ENCODE measurements around the gene STRN.
"Not testable (repeated sequence)": the region's sequence is repeated elsewhere in the genome, so short reads cannot be mapped to it uniquely, and the experiment has no call there.

STRN gene

DNA sequence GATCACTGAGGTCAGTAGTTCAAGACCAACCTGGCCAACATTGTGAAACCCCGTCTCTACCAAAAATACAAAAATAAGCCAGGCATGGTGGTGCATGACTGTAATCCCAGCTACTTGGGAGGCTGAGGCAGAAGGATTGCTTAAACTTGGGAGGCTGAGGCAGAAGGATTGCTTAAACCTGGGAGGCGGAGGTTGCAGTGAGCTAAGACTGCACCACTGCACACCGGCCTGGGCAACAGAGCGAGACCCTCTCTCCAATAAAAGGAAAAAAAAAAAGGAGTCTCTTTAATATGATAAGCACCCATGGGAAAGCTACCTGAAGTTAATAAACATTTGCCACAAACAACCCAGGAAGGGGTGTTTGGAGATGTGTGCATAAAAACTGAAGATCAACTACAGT is 2.6 kb downstream of the STRN start:
- no peak for DNase-seq

DNA sequence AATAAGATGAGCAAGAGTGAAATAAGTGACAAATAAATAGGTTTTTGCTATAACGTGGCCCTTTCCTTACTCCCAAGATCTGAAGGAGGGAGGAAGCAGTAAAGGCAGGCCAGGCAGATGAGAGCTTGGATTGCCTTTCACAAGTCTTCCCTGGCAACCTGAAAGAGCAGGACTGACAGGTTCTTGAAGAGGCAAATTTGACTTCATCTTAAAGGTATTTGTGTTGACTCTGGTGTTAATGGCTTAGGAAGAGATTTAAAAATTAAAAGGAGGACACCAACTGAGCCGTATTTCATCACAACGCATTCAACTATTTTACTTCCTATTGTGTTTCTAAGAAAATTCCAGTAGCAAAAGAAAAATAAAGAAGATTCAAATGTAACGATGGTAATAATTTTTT is 3.2 kb downstream of the STRN start:
- DNase-seq, result no peak

DNA sequence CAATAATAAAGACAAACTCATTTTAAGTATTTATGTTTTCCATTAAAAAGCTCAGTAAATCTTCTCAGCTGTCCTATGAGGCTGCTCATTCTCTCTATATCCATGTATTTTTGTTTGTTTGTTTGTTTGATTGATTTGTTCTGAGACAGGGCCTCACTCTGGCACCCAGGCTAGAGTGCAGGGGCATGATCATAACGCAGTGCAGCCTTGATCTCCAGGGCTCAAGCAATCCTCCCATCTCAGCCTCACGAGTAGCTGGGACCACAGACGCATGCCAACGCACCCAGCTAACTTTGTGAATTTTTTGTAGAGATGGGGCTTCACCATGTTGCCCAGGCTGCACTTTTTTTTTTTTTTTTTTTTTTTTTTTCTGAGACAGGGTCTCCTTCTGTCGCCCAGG is 5.6 kb downstream of the STRN start:
- DNase-seq, result no peak

DNA sequence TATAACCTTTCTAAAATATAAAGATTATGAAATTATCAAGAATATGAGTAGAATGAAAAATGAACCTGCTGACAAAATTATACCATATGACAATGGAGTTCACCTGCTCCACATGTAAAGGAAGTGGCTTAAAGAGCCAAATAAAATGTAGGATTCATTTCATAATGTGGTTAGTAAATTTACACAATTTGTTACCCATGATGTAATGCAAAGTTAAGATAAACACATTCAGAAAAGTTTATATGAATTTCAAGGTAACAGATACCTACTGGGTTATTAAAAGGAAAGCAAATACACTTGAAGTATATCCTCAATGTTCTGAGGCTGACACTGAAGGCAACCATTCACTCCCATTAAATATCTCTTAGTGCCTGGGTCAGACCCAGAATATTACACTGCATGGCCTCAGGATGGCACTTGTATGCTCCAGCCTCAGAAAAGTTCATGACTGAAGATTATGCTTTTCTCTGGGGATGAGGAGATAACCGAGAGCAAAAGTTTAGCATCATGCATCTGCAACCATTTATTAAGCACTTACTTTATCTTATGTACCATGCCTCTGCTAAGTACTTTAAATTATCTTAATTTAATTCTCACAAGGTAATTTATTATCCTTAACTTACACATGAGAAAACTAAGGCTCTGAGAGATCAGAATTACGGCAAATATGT is 6.2 kb downstream of the STRN start:
- no peak for DNase-seq

DNA sequence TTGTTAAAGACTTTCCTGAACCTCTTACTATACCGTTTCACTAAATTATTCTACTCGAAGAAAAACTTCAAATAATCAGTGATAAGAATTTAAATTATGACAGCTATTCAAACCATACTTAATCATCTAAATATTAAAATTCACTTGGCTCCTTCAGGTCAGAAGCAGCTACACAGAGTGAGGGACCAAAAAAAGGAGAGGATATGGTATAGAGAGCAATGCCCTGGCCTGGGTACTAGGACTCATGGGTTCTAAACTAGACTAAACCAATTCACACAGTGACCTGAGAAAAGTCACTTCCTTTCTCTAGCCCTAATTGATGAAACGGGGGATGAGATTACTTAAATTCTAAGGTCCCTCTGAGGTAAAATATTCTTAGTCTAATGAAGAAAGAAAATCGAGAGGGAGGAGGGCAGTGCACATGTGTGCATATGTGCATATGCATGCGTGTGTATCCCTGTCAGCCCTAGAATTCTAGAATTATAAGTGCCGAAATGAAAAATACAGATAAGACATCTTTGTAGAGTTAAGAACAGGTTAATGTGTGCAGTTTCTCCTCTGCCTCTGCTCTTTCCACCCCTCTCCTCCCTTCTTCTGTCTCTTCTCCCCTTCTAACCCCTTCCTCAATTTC is 11.2 kb downstream of the STRN start:
- no peak for DNase-seq

DNA sequence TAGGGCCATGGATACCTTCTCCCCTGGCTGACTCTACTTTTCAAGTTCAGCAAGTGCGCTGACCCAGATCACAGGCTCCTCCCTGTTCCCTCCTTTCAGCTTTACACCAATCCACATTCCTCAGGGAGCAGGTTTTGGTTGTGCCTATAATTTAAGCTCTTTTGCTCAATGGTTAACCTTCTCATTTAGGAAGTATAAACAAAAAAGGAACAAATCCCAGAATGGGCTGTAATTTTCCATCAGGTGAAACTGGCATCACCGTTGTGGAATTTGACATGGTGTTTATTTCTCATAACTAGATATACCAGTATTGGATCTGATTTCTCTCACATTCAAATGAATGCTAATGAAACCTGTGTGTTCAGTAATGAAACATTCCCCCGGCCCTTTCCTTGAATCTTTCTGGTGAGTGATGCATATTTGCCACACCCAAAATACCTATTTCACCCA is 13.6 kb downstream of the STRN start:
- no peak for DNase-seq

DNA sequence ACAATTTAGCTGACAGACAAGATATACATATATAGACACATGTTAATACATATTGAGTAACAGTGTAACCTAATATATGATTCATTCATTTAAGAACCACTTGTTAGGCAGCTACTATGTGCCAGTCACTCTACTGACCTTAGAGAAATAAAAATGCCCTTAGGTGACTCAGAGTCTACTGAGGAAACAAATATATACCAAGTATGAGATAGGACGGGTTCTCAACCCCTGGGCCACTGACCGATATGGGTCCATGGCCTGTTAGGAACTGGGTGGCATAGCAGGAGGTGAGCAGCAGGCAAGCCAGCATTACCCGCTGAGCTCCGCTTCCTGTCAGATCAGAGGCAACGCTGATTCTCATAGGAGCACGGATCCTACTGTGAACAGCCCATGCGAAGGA is 14.8 kb downstream of the STRN start:
- no peak for DNase-seq

DNA sequence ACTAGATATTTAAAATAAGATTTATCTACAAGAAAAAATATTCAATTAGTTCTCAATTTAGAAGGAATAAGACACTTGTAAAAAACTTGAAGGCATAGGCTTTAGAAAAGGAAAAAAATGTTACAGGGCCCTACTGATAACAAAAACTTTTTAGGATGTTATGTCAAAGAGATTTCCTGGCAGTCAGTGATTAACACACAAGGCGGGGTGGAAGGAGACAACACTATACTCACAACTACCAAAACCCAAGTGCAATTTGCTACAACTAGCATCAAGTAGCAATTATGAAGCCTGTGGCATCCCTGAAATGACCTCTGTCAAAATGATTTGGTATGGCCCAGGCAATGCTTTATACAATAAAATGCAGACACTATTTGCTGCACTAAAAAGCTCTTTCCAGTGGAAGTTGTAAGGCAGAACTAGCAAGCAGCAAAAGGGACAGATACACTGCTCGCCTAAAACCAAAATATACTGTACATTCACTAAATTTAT is 15.3 kb downstream of the STRN start:
- no peak for DNase-seq

DNA sequence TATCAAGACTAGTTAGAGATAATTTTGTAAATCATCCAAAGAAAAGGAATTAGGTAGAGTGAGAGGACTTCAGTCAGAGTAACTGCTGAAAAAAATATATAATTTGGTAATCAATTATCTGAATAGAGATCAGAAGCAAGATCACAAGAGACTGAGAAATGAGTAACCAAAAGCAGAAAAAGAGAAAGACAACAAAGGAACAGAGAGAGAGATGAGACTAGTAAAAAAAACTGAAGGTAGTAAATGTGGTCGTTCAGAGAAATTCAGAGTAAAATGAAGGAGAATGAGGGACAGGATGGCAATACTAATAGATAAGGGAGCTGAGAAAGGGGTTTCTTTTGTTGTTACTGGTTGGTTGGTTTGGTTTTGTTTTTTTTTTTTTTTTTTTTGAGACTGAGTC is 16.5 kb downstream of the STRN start:
- no peak for DNase-seq

DNA sequence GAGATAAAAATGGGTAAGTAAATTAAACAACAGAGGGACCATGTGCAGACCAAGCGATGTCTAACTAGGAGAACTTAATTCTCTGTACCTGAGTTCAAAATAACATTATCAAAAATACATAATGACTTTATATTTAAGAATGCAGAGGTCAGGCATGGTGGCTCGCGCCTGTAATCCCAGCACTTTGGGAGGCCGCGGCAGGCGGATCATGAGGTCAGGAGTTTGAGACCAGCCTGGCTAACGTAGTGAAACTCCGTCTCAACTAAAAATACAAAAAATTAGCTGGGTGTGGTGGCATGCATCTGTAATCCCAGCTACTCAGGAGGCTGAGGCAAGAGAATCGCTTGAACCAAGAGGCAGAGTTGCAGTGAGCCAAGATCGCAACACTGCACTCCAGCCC is 21.1 kb downstream of the STRN start:
- not testable (repeated sequence) for DNase-seq

DNA sequence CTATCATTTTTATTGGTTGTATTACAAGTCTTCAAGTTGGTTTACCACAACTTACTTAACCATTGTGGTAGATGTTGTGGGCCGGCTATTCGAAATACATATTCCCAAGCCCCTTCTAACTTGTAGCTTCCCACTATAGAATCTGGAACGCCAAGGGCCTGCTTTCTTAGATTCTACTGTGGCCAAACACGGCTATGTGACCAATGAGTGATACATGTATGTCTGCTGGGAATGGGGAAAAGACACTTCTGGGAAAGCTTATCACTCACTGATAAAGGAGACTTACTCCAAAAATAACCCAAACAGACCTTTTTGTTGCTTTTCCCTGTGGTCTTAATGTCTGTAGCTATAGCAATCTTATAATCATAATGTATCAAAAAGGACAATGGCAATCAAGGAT is 24.5 kb downstream of the STRN start:
- no peak for DNase-seq

DNA sequence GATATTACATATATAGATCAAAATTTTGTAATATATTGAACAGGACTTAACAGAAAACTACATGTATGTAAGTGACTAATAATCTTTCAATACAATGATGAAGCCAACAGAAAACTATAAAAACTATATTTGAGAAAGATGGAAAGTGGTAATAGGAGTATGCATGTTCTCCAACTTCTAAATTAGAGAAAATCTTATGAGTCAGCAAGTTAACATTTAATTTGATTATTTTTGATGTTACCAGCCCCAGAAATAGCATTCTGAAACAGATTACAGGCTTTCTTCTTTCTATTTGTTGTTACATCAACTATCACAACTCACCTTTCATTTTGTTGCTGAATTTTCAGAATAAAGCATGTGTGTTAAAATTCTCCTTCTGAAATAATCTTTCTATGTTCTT is 29.8 kb downstream of the STRN start:
- not testable (repeated sequence) for DNase-seq

DNA sequence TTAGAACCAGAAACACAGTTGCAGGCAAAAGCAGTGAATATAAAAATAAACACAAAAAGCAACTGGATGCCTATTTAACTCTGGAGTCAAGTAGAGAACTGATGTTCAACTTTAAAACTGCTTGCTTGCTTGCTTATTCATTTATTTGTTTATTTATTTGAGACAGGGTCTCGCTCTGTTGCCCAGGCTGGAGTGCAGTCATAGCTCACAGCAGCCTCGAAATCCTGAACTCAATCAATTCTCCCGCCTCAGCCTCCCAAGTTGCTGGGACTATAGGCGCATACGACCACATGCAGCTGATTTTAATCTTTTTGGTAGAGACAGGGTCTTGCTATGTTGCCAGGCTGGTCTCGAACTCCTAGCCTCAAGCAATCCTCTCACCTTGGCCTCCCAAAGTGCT is 34.6 kb downstream of the STRN start:
- DNase-seq, result not testable (repeated sequence)

DNA sequence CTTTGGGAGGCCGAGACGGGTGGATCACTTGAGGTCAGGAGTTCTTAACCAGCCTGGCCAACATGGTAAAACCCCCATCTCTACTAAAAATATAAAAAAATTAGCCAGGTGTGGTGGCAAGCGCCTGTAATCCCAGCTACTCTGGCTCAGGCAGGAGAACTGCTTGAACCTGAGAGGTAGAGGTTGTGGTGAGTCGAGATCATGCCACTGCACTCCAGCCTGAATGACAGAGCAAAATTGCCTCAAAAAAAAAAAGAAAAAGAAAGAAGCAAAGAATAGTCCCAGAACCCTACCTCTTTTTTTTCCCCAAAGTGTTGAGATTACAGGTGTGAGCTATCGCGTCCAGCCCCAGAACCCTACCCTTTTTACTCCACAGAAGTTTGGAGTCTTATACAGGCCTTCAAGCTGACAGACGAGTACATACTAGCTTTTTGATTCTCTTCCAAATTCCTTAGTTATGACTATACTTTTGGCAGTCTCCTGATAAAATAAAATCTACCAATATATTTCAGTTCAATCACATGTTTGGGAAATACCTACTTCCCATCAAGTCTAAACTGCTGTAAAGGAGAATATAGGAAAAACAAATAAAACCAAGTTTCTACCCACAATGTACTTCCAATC is 35.4 kb downstream of the STRN start:
- DNase-seq, result not testable (repeated sequence)

DNA sequence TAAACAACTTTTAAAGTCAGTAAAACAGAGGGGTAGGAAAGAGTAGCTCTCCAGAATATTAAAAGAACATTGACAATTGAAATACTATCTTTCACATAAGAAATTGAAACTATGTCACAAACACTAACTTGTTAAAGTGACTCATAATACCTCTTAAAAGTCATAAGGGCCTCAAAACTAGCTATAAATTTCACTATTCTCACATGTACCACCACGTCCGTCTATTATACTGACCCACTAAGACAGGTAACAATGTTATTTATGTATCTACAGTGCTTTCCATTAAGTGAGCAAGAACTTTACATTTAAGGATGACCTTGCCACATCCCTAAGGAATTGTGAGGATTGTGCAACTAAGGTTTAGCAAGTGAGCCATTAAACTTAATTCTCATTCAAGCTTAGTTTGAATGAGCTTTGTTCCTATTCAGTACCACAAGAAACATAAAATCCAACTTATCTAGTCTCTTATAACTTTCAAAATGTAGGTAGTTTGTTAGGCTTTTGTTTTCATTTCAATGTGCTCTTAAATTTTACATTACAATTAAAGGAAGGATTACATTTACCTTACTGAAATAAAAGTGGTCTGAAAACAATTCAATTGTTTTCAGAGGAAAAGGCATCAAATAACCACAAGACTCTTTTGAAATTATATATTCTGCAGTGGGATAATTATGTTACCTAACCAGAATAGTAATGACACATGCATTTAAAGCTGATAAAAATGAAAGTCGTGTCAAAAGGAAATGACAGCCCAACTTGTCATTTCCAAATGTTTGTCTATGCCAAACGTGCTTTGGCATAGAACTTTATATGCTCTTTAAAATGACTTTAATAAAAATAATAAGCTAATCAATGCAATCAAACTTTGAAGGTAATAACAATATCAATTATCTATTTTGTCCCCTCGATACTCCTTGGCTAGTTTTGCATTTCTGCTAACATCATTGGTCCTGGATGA is 39.9 kb downstream of the STRN start:
- DNase-seq, result not testable (repeated sequence)

DNA sequence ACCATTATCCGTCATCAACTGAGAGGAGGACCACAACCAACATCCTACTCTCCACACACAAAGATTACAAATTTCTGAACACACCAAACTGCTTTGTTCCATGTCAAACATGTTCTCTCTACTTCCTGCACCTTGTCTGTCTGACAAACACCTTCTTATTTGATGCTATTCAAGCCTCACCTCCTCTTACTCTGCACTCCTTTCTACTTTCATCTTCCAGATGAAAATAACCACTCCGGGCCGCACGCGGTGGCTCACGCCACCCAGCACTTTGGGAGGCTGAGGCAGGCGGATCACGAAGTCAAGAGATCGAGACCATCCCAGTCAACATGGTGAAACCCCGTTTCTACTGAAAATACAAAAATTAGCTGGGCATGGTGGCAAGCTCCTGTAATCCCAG is 43.7 kb downstream of the STRN start:
- peak in 1 of 2 experiments; percentile 31 for DNase-seq

DNA sequence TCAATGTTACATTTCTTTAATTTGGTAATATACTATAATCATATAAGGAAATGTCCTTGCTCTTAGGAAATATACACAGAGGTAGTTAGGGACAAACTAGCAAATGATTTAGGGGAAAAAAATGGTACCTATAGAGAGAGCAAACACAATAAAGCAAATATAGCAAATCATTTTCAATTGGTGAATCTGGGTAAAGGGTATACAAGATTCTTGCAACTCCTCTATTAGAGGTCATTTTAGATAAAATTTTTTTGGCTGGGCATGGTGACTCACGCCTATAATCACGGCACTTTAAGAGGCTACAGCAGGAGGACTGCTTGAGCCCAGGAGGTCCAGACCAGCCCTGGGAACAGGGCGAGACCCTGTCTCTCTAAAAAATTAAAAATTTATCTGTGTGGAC is 44.4 kb downstream of the STRN start:
- no peak for DNase-seq

DNA sequence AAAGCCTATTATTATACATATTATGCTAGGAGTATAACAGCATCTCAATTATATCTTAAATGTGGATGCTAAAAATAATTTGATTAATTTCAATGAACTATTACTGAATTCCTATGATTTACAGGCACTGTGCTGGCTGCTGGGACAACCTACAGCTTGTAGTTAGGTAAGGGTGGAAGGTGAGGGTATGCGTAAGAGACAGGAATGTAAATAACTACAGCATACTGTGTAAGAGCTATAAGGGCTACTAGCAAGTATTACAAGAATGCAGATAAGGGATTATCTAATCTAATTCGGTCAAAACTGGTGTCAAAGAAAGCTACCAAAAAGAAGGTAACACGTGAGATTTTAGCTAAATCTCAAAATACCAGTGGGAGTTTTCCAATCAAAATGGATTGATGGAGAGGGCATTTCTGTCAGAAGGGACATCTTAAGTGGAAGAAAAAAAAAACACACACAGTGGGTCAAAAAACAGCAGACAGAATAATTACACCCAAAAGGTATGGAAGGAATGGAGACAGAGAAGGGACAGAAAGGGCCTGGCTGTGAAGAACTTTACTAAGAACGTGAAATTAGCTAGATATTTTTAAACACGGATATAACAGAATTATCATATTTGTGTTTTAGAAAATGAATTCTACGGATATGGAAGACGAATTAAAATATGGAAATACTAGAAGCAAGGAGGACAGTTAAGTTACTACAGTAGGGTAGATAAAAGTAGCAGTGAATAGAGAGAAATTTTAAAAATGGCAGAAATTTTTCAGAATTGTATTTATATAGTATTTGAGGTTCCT is 47.1 kb downstream of the STRN start:
- DNase-seq, result no peak

DNA sequence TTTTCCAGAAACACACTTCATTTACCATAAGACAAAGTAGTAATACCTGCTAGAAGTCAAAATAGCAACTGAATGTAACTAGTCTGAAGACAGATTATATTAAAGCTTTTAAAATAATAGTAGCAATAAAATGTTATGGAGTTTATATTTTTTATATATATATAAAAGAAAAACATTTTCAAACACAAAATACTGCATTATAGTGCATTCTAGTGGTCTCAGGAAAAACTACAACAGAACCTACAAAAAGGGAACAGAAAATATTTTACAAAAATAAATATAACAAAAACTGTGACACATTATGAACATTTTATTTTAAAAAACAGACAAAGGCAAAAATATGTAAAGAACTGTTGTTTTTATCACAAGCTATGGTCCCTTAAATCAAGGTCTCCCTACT is 48.0 kb downstream of the STRN start:
- DNase-seq, result no peak

DNA sequence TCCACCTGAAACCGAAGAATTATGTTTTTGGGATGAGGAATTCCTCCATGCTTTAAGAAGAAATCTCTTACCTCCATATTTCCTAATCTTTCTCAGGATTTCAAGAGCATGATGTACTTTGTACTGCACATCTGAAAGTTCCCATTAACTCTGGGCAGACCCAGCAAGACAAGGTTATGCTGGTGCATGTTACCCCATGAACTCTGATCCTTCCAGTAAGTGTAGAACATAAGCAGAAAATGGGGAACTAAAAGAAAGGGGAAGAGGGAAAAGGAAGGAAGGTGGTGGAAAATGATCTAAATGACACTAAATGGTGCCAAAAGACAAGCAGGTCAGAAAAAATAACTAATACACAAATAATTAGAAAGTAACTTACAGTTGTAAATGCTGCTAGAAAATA is 50.7 kb downstream of the STRN start:
- DNase-seq, result no peak

DNA sequence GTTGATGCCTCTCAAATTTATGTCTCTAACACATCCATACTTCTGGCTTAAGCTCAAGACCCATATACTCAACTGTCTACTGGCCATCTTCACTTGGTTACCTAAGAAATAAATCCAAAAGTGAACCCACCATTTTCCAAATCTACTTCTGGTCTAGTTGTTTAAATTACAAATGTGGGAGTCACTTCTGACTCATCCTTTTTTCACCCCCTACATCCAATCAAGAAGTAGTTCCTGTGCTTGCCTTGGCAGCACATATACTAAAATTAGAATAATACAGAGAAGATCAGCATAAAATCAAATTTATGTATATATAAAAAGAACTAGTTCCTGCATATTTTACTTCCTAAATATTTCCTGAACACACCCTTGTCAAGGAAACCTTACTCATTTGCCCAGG is 53.6 kb downstream of the STRN start:
- DNase-seq, result no peak

DNA sequence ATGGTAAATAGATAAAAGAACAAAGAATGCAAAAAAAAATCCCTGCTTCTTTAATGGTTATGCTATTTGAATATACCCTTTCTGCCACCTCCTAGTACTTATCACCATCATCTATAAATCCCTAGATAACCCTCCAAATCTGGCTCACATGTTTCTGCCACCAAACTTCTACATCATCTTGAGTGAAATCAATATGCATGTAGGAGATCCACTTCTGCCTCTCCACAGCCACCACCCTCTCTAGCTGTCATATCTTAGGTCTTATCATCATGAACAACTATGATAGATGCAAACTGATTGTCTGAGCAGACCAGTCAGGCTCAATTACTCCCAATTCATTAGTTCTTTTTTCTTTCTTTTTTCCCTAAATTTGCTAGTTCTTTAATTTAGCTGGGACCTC is 55.3 kb downstream of the STRN start:
- no peak for DNase-seq

All from activated T-cell treated with anti-CD3 and anti-CD28 coated beads, Interleukin-2, amount 50 U/mL, for 48 hours (primary cell).